Stomach (tissue), 4 donors: ENCODE results near the gene MRPL17.

Experiments used
- CTCF ChIP-seq, 7 experiments: fragments of 450-650 bp in 4 of 7; fragments of 200-600 bp in 3 of 7; sonication (generic) in 3 of 7; IDR thresholded peaks; one replicate each; pipeline ENCODE4 v1.5.1; 2016 to 2019; ENCODE audit warnings: antibody characterized with exemption in 7 of 7, control low read depth in 2 of 7, mild to moderate bottlenecking in 1 of 7
- EP300 ChIP-seq: sonication (generic); formaldehyde crosslinking; IDR thresholded peaks from one replicate; pipeline ENCODE4 v1.6.1; 2017; ENCODE audit warnings: antibody characterized with exemption
- POLR2A ChIP-seq, 4 donors: fragments of 450-650 bp; IDR thresholded peaks; one replicate each; pipeline ENCODE4 v1.6.1; 2016; ENCODE audit warnings: antibody characterized with exemption in 4 of 4, control low read depth in 2 of 4, mild to moderate bottlenecking in 1 of 4, moderate library complexity in 1 of 4
- POLR2AphosphoS5 ChIP-seq, 3 donors: sonication (generic); formaldehyde crosslinking; IDR thresholded peaks; one replicate each; pipeline ENCODE4 v1.6.1; 2016; ENCODE audit warnings: antibody characterized with exemption in 3 of 3

GRCh38 chr11:6717426-6717825 lies 34.3 kb upstream of the MRPL17 start:
- TF ChIP-seq CTCF (IDR thresholded peaks at IDR 0.05): no peak
- TF ChIP-seq EP300: no peak
- TF ChIP-seq POLR2A (IDR thresholded peaks at IDR 0.05): no peak
- no peak for TF ChIP-seq POLR2AphosphoS5 (IDR thresholded peaks at IDR 0.05)
